Measurements from ENCODE around the gene AVEN. TPM values are rescaled to one million over a fixed set of nuclear protein-coding genes. Genes with fewer than 3 reads are reported as not detected.

AVEN gene
- 7.5 and 7.9 TPM in 2 replicates for polyA plus RNA-seq (2013)

GRCh38 chr15:34038871-34039789 lies at the start of gene AVEN:
TSS of gene AVEN (minus strand) at chr15:34039204. CDS start at chr15:34039046, 158 bp downstream.
- peak within 1 kb of the TSS; percentile 85 for H4K91ac ChIP-seq (ENCODE audit: low read depth, low read length)

GRCh38 chr15:34085746-34086145 lies 46.7 kb upstream of the AVEN start:
- H3K9me3 ChIP-seq (ENCODE audit: insufficient read depth, low read depth, low read length) = no peaks in the 10 kb centered on the region
- WGBS (ENCODE audit: extremely low coverage, insufficient coverage, insufficient read length) = no CpG with 5 or more reads among the region's 2 CpGs
- no peaks in the 10 kb centered on the region for H3K79me2 ChIP-seq (ENCODE audit: control insufficient read depth, insufficient read depth, low read length, poor library complexity)
- no peak overlapping the region for H2AFZ ChIP-seq (ENCODE audit: insufficient read depth, low read length, poor library complexity)
- H4K12ac ChIP-seq (ENCODE audit: low read depth, low read length) = no peak overlapping the region
- H3K18ac ChIP-seq (ENCODE audit: low read length) = no peak overlapping the region
- no peak overlapping the region for H3K4me2 ChIP-seq (ENCODE audit: low read length)
- no peak overlapping the region for H3K14ac ChIP-seq (ENCODE audit: low read length)
- no peaks in the 10 kb centered on the region for H3K4me1 ChIP-seq (ENCODE audit: control insufficient read depth in 1 of 2, insufficient read depth in 2 of 2, low read length in 2 of 2)
- no peaks in the 10 kb centered on the region for H3K79me1 ChIP-seq (ENCODE audit: low read length)
- no peaks in the 10 kb centered on the region for H3K27me3 ChIP-seq (ENCODE audit: insufficient read depth, low read length)
- H3K23ac ChIP-seq (ENCODE audit: low read length) = no peak overlapping the region
- H3K36me3 ChIP-seq (ENCODE audit: control insufficient read depth in 1 of 2, insufficient read depth in 2 of 2, low read length in 2 of 2) = peaks cover 8 to 9% of the 10 kb centered on the region in 2 experiments
- H2BK5ac ChIP-seq (ENCODE audit: low read depth, low read length, poor library complexity) = no peak overlapping the region
- H3K4me3 ChIP-seq (ENCODE audit: low read depth, low read length) = no peak overlapping the region
- H3K9ac ChIP-seq (ENCODE audit: low read length) = no peak overlapping the region
- no peak overlapping the region for H4K8ac ChIP-seq (ENCODE audit: low read depth, low read length)
- DNase-seq = no peak
- no peak overlapping the region for H2BK120ac ChIP-seq (ENCODE audit: insufficient read depth, low read length, poor library complexity)
- no peak overlapping the region for H4K91ac ChIP-seq (ENCODE audit: low read depth, low read length)
- no peak overlapping the region for H3K27ac ChIP-seq (ENCODE audit: low read depth, low read length)
- no peak overlapping the region for H2BK12ac ChIP-seq (ENCODE audit: low read length)
- no peak overlapping the region for H3K4ac ChIP-seq (ENCODE audit: low read depth, low read length)
- H2AK5ac ChIP-seq (ENCODE audit: low read length) = no peak overlapping the region

More at GRCh38 chr15:34038871-34039789, at the start of gene AVEN:
- Histone ChIP-seq H3K9me3 (ENCODE audit: insufficient read depth, low read depth, low read length) (no peaks in the 10 kb centered on the region), H3K27me3 (ENCODE audit: insufficient read depth, low read length) (no peaks in the 10 kb centered on the region), H2BK120ac (ENCODE audit: insufficient read depth, low read length, poor library complexity) (peak within 1 kb of the TSS; percentile 68), H3K4me2 (ENCODE audit: low read length) (peak within 1 kb of the TSS; percentile 76), H2AFZ (ENCODE audit: insufficient read depth, low read length, poor library complexity) (peak within 1 kb of the TSS; percentile 49), H3K79me2 (ENCODE audit: control insufficient read depth, insufficient read depth, low read length, poor library complexity) (peaks cover 6% of the 10 kb centered on the region), H3K14ac (ENCODE audit: low read length) (peak within 1 kb of the TSS; percentile 93), H3K9ac (ENCODE audit: low read length) (peak within 1 kb of the TSS; percentile 99), H2AK5ac (ENCODE audit: low read length) (no peak within 1 kb of the TSS), H3K4ac (ENCODE audit: low read depth, low read length) (peak within 1 kb of the TSS; percentile 24), H3K4me3 (ENCODE audit: low read depth, low read length) (peak within 1 kb of the TSS; percentile 85), H4K12ac (ENCODE audit: low read depth, low read length) (peak within 1 kb of the TSS; percentile 83), H3K27ac (ENCODE audit: low read depth, low read length) (peak within 1 kb of the TSS; percentile 94), H3K4me1 (ENCODE audit: control insufficient read depth in 1 of 2, insufficient read depth in 2 of 2, low read length in 2 of 2) (peaks cover 2 to 5% of the 10 kb centered on the region in 2 experiments), H2BK12ac (ENCODE audit: low read length) (no peak within 1 kb of the TSS), H3K79me1 (ENCODE audit: low read length) (peaks cover 8% of the 10 kb centered on the region), H3K36me3 (ENCODE audit: control insufficient read depth in 1 of 2, insufficient read depth in 2 of 2, low read length in 2 of 2) (no peaks in the 10 kb centered on the region), H4K8ac (ENCODE audit: low read depth, low read length) (peak within 1 kb of the TSS; percentile 89), H3K18ac (ENCODE audit: low read length) (peak within 1 kb of the TSS; percentile 67), H3K23ac (ENCODE audit: low read length) (no peak within 1 kb of the TSS), H2BK5ac (ENCODE audit: low read depth, low read length, poor library complexity) (peak within 1 kb of the TSS; percentile 82)
- WGBS (ENCODE audit: extremely low coverage, insufficient coverage, insufficient read length) = no CpG with 5 or more reads among the region's 82 CpGs
- peak; percentile 41 to 52 for DNase-seq

- H3K79me1 ChIP-seq (ENCODE audit: low read length) = no peaks in the 10 kb centered on the region
- H2BK5ac ChIP-seq (ENCODE audit: low read depth, low read length, poor library complexity) = no peak overlapping the region
- H3K27ac ChIP-seq (ENCODE audit: low read depth, low read length) = no peak overlapping the region
- H2AFZ ChIP-seq (ENCODE audit: insufficient read depth, low read length, poor library complexity) = no peak overlapping the region
- no peak overlapping the region for H2BK12ac ChIP-seq (ENCODE audit: low read length)
- H3K4me3 ChIP-seq (ENCODE audit: low read depth, low read length) = no peak overlapping the region
- no peaks in the 10 kb centered on the region for H3K9me3 ChIP-seq (ENCODE audit: insufficient read depth, low read depth, low read length)
- no peak overlapping the region for H3K4ac ChIP-seq (ENCODE audit: low read depth, low read length)
- no peaks in the 10 kb centered on the region for H3K79me2 ChIP-seq (ENCODE audit: control insufficient read depth, insufficient read depth, low read length, poor library complexity)
- no peak overlapping the region for H4K91ac ChIP-seq (ENCODE audit: low read depth, low read length)
- no peak overlapping the region for H3K14ac ChIP-seq (ENCODE audit: low read length)
- no CpG with 5 or more reads among the region's 7 CpGs for WGBS (ENCODE audit: extremely low coverage, insufficient coverage, insufficient read length)
- H3K36me3 ChIP-seq (ENCODE audit: control insufficient read depth in 1 of 2, insufficient read depth in 2 of 2, low read length in 2 of 2) = peaks cover 8 to 9% of the 10 kb centered on the region in 2 experiments
- no peaks in the 10 kb centered on the region for H3K27me3 ChIP-seq (ENCODE audit: insufficient read depth, low read length)
- no peak overlapping the region for H3K18ac ChIP-seq (ENCODE audit: low read length)
- no peak overlapping the region for H2BK120ac ChIP-seq (ENCODE audit: insufficient read depth, low read length, poor library complexity)
- no peak overlapping the region for H3K4me2 ChIP-seq (ENCODE audit: low read length)
- H4K8ac ChIP-seq (ENCODE audit: low read depth, low read length) = no peak overlapping the region
- H3K4me1 ChIP-seq (ENCODE audit: control insufficient read depth in 1 of 2, insufficient read depth in 2 of 2, low read length in 2 of 2) = no peaks in the 10 kb centered on the region
- H2AK5ac ChIP-seq (ENCODE audit: low read length) = no peak overlapping the region
- no peak for DNase-seq
- no peak overlapping the region for H3K9ac ChIP-seq (ENCODE audit: low read length)
- H4K12ac ChIP-seq (ENCODE audit: low read depth, low read length) = no peak overlapping the region
- no peak overlapping the region for H3K23ac ChIP-seq (ENCODE audit: low read length)
Observed at GRCh38 chr15:34084086-34084485, 45.1 kb upstream of the AVEN start.

GRCh38 chr15:34079904-34080303 lies 40.9 kb upstream of the AVEN start:
- Histone ChIP-seq H2BK5ac (ENCODE audit: low read depth, low read length, poor library complexity) (no peak overlapping the region), H3K14ac (ENCODE audit: low read length) (no peak overlapping the region), H3K23ac (ENCODE audit: low read length) (no peak overlapping the region), H3K79me2 (ENCODE audit: control insufficient read depth, insufficient read depth, low read length, poor library complexity) (no peaks in the 10 kb centered on the region), H3K4me1 (ENCODE audit: control insufficient read depth in 1 of 2, insufficient read depth in 2 of 2, low read length in 2 of 2) (peaks cover 0 to 1% of the 10 kb centered on the region in 2 experiments), H2BK120ac (ENCODE audit: insufficient read depth, low read length, poor library complexity) (no peak overlapping the region), H4K8ac (ENCODE audit: low read depth, low read length) (no peak overlapping the region), H3K4me2 (ENCODE audit: low read length) (no peak overlapping the region), H4K91ac (ENCODE audit: low read depth, low read length) (no peak overlapping the region), H3K9me3 (ENCODE audit: insufficient read depth, low read depth, low read length) (no peaks in the 10 kb centered on the region), H3K36me3 (ENCODE audit: control insufficient read depth in 1 of 2, insufficient read depth in 2 of 2, low read length in 2 of 2) (peaks cover 3% of the 10 kb centered on the region in 2 experiments), H3K27ac (ENCODE audit: low read depth, low read length) (no peak overlapping the region), H3K27me3 (ENCODE audit: insufficient read depth, low read length) (no peaks in the 10 kb centered on the region), H3K18ac (ENCODE audit: low read length) (no peak overlapping the region), H2AK5ac (ENCODE audit: low read length) (no peak overlapping the region), H2AFZ (ENCODE audit: insufficient read depth, low read length, poor library complexity) (no peak overlapping the region), H2BK12ac (ENCODE audit: low read length) (no peak overlapping the region), H4K12ac (ENCODE audit: low read depth, low read length) (no peak overlapping the region), H3K4me3 (ENCODE audit: low read depth, low read length) (no peak overlapping the region), H3K4ac (ENCODE audit: low read depth, low read length) (no peak overlapping the region), H3K79me1 (ENCODE audit: low read length) (no peaks in the 10 kb centered on the region), H3K9ac (ENCODE audit: low read length) (no peak overlapping the region)
- WGBS (ENCODE audit: extremely low coverage, insufficient coverage, insufficient read length) = no CpG with 5 or more reads among the region's 4 CpGs
- DNase-seq = peak in 1 of 2 donors; percentile 38
